ENCODE data around the gene TMEM267. TPM values are rescaled to one million over a fixed set of nuclear protein-coding genes. Genes with fewer than 3 reads are reported as not detected.

TMEM267 gene, protein sequence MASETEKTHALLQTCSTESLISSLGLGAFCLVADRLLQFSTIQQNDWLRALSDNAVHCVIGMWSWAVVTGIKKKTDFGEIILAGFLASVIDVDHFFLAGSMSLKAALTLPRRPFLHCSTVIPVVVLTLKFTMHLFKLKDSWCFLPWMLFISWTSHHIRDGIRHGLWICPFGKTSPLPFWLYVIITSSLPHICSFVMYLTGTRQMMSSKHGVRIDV
- 11.0 and 26.2 TPM in 2 replicates for total RNA-seq

DNA sequence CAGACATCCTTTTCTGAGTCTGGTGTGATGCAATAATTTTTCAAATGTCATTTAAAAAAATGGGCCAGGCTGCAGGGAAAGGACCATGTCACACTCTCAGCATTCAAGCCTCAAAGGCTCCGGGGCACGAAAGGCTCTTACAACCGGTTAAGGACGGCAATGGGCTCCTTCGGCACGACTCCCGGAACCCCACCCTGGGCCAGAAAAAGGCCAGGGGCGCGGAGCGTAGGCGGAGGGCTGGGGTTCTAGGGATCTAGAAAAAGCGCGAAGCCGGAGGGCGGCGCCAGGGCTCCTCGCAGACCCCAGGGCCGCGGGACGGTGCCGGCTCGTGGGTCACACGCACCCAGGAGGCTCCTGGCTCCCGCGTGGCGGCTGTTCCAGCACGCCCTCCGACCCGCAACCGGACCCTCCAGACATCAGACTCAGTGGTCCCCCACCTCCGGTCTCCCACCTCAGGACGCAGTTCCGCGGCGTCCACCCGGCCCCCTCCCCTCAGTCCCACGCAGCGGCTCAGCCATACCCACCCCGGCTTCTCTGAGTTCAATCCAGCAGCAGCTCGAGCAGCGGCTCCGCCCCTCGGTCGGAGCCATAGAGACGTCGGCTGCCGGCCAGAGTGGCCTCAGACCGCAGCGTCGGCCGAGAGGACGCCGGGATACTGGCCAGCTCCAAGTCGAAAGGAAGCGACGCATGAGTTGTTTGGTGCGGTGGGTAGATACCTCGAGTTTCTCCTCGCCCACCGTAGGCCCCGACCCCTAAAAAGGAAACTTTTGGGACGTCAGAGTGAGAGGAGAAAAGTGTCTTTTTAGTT lies at the start of gene TMEM267:
TMEM267 (minus strand) TSS at position 568 of the 808 bp plus-strand sequence. CDS start 29,896 bp downstream, outside the sequence.

DNA sequence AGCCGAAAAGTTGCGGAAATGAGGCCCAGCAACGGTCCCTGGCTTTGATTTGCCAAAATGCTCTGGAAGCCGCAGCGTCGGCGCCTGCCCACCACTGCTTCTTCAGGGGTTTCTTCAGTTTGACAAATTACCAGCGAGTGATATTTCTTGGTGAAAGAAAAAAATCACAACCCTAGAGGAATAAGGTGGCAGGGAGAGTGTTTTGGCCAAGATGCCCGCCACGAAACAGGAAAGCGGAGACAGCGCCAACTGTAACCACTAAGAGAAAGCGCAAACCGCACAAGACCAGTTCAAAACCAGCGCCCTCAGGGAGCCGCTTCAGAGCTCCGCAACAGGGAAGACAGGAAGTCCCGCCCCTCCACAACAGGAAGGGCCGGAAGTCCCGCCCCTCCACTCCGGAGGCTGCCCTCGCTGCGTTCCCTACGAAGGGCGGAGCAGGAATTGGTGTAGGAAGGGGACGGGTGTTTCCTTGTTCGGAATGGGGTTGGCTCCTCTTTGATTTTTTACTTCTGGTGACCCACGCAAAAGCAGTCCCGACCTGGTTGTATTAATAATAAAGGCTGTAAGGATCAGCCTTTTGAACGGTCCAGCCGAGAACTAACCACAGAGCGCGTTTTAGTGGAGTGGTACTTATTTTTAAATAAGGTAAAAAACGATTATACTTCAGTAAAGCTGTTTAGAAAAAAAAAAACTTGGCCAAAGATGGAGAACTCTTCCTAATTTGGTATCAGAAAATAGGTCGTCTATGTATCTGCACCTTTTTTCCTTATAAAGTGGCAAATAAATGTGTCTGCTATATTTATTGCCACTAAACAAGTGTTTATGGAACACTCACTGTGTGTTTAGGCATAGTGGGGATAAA lies 31.4 kb upstream of the TMEM267 start, which contains the start of gene C5orf34:
C5orf34 (minus strand) TSS at position 333 of the 862 bp plus-strand sequence. CDS start 5,809 bp downstream, outside the sequence.

DNA sequence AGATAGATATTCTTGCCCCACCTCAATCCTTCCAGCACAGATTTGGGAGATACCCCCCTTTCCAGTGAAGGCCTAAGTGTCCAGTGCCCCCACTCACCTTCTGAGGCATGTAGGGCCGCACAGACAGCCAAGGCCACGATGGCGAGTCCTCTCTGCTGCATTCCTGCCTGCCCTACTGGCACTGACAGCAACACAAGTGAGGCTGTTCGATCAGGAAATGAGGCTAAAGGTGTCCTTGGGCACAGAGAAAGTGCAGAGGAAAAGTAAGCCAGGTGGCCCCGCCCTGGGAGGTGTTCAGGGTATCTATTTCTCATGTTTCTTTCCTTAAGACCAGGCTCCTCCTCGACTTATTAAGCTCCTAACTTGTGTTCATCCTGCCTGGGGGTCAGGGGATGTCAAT lies 71.5 kb downstream of the TMEM267 start, which contains the start of gene CCL28:
CCL28 (minus strand) TSS at position 236 of the 400 bp plus-strand sequence; CDS start at position 161, 75 bp downstream.

Other genes with a start within 250 kb of the TMEM267 start
- 21.8 and 32.4 TPM in 2 replicates for gene HMGCS1, start 170.5 kb downstream of the TMEM267 start, total RNA-seq
- 2.9 and 5.2 TPM in 2 replicates for gene CCL28, start 71.5 kb downstream of the TMEM267 start, total RNA-seq
- gene C5orf34, start 31.3 kb upstream of the TMEM267 start, total RNA-seq: 1.1 and 4.2 TPM in 2 replicates
- 62.1 and 103 TPM in 2 replicates for gene PAIP1, start 73.2 kb upstream of the TMEM267 start, total RNA-seq
- 35.4 and 52.7 TPM in 2 replicates for gene NNT, start 119.3 kb upstream of the TMEM267 start, total RNA-seq

All from cardiac atrium fibroblast (primary cell).